ENCODE results near the gene TSHR.
"Not testable (repeated sequence)": the region's sequence is repeated elsewhere in the genome, so short reads cannot be mapped to it uniquely, and the experiment has no call there.

The TSHR gene

GRCh38 chr14:81009346-81009745 lies 53.9 kb downstream of the TSHR start:
- H3K4me3 ChIP-seq (ENCODE audit: low read depth, low read length) = no peak overlapping the region
- TF ChIP-seq CTCF (IDR thresholded peaks at IDR 0.05; ENCODE audit: low read depth, low read length) = no peak

GRCh38 chr14:81018251-81018650 lies 62.8 kb downstream of the TSHR start:
- H3K4me3 ChIP-seq (ENCODE audit: low read depth, low read length) = 0 out of 2 replicates have a peak overlapping the region, but pooled peaks have one; percentile 4
- TF ChIP-seq CTCF (IDR thresholded peaks at IDR 0.05; ENCODE audit: low read depth, low read length) = no peak

GRCh38 chr14:81018684-81019083 lies 63.3 kb downstream of the TSHR start:
- H3K4me3 ChIP-seq (ENCODE audit: low read depth, low read length) = no peak overlapping the region

GRCh38 chr14:81019113-81019512 lies 63.7 kb downstream of the TSHR start:
- H3K4me3 ChIP-seq (ENCODE audit: low read depth, low read length) = not testable (repeated sequence)

More at GRCh38 chr14:81018684-81019083, 63.3 kb downstream of the TSHR start:
- TF ChIP-seq CTCF (IDR thresholded peaks at IDR 0.05; ENCODE audit: low read depth, low read length) = no peak

- H3K4me3 ChIP-seq (ENCODE audit: low read depth, low read length) = no peak overlapping the region
- no peak for TF ChIP-seq CTCF (IDR thresholded peaks at IDR 0.05; ENCODE audit: low read depth, low read length)
These were observed 67.8 kb downstream of the TSHR start for GRCh38 chr14:81023095-81023710.

GRCh38 chr14:81028461-81028860 lies 73.0 kb downstream of the TSHR start:
- no peak for TF ChIP-seq CTCF (IDR thresholded peaks at IDR 0.05; ENCODE audit: low read depth, low read length)
- H3K4me3 ChIP-seq (ENCODE audit: low read depth, low read length) = no peak overlapping the region

GRCh38 chr14:81031488-81031887 lies 76.1 kb downstream of the TSHR start:
- H3K4me3 ChIP-seq (ENCODE audit: low read depth, low read length) = no peak overlapping the region
- TF ChIP-seq CTCF (IDR thresholded peaks at IDR 0.05; ENCODE audit: low read depth, low read length) = no peak

- TF ChIP-seq CTCF (IDR thresholded peaks at IDR 0.05; ENCODE audit: low read depth, low read length) = no peak
- no peak overlapping the region for H3K4me3 ChIP-seq (ENCODE audit: low read depth, low read length)
These were observed 78.3 kb downstream of the TSHR start for GRCh38 chr14:81033698-81034240.
